GM19025 (cell line): Measurements from ENCODE around the gene LINC00632.

Experiments
- ATAC-seq: cut with Tn5 transposase; IDR thresholded peaks from one replicate; pipeline ENCODE4 v1.9.1; 2021; ENCODE audit warnings: mild to moderate bottlenecking, low read depth, moderate library complexity; ENCODE audit not compliant: unreplicated experiment

Gene LINC00632

DNA sequence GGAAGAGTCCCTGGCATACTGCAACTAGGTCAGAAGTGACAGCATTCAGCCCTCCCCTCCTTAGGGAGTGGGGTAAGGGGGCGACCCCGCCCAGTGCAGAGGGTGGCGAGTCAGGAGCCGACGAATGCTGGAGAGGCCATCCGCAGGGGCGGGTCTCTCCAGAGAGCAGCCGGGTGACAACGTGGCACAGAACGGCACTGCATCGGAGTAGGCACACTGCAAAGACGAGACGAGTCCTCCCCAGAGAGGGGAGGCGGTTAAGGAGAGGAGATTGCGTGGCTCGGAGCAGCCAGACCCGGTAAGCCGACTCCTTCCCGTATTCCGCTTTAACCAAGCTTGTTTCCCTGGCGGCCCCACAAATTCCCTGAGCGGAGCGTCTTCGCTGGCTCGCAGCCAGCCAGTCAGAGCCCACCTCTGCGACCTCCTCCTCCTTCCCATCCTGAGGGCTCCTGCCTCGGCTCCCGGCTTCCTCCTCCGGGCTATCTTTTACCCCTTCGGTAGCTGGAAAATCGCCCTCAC, 54.9 kb downstream of the LINC00632 start:
- ATAC-seq: no peak

DNA sequence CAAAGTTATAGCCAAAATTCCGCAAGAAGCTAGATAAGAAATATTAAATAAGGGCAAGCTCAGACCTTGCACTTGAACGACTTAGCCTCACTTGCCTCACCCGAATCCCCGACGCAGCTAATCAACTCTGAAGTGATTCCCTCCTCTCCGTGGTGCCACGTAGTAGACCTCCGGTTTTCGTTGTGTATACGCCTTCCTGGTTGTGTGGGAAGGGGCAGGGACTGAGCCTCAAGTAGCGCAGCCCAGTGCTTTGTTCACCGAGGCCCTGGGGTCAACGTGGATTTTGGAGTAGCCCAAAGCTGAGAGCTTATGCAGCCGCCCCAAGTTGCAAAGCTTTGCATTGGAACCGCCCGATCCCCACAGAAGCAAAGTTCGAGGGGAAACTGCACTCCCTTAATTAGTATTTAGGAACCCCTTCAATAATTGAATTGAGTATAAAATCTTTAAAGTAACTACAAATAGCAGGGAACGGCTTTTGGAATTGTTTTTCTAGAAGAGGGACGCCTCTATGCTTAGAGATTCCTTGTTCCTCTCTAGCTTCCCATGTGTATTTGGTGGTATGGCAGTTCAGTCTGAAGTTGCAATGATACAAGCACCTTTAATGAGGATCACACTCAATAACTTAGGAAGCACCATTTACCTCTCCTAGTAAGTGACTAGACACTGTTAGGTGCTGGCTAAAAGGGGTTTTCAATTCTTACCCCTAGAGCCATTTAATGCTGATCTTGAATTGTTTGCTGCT, 55.7 kb downstream of the LINC00632 start:
- no peak for ATAC-seq

DNA sequence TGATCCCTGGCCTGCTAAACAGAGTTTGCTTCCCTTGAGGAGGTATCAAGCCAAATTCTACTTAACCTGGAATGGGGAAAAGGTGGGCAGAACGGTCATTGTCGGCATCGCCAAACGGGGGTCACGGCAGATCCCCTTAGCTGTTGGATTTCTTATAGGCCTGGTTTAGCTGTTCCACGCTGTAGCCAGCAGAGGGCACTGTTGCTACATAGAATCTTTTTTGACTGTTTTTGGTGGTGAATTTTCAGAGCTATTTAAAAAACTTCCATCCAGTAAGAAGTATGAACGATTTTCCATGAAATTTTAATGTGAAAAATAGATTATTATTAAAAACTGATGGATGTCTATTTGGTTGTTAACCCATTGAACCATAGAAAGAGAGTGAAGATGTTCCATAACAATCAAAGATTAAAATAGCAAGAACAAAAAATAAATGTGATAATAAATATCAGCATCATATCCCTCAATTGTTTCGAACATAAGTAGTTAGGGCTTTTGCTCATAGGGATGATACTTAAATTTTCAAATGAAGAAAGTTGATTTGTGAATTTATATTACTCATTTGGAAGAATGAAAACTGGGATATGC, 56.6 kb downstream of the LINC00632 start:
- ATAC-seq: no peak

DNA sequence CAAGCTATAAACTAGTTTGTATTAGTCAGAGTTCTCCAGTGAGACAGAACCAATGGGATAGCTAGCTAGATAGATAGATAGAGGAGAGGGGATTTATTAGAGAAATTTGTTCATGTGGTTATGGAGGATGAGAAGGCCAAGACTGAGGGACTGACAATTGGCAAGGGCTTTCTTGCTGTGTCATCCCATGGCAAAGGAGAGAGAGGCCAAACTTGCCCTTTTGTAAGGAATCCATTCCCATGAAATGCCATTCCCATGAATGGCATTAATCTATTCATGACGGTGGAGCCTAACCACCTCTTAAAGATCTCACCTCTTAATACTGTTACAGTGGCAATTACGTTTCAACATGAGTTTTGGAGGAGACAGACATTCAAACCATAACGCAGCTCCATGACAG, 58.1 kb downstream of the LINC00632 start:
- no peak for ATAC-seq

DNA sequence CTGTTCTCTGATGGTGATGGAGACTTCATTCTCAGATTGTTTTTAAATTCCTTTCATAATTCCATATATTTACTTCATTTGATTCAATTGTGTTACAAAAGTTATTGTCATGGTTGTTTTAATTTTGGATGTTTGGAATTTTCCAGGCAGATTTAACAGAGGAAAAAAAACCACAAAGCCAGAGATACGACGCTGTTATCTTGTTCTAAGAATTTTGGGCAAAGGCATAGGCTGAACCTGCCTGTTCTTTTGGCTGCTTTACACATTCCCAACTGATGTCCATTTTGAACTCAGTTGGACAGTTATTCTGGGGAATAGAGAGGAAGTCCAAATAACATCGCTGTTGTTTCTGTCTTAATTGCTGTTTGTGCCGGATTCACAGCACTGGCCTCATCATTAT, 65.7 kb downstream of the LINC00632 start:
- ATAC-seq: no peak

DNA sequence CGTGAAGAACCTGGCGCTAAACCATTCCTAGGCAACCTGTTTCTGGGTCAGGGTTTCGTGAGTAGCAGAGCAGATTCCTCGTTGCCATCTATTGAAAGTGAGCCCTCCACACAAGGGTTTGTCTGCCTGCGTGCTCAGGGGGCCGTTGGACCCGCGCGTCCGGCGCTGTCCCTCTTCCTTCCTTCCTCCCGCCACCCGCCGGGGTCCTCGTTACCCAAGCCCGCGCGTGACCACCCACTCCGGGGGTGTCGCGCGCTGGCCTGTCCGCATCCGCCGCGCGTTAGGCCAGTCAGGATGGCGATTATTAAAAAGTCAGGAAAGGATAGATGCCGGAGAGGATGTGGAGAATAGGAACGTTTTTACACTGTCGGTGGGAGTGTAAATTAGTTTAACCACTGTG, 66.8 kb downstream of the LINC00632 start:
- ATAC-seq: no peak

DNA sequence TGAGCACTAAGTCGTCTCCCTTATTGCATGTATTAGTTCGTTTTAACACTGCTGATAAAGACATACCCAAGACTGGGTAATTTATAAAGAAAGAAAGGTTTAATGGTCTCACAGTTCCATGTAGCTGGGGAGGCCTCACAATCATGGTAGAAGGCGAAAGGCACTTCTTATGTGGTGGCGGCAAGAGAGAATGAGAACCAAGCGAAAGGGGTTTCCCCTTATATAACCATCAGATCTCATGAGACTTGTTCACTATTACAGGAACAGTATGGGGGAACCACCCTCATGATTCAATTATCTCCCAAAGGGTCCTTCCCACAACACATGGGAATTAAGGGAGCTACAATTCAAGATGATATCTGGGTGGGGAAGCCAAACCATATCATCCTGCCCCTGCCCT, 85.1 kb downstream of the LINC00632 start:
- no peak for ATAC-seq

DNA sequence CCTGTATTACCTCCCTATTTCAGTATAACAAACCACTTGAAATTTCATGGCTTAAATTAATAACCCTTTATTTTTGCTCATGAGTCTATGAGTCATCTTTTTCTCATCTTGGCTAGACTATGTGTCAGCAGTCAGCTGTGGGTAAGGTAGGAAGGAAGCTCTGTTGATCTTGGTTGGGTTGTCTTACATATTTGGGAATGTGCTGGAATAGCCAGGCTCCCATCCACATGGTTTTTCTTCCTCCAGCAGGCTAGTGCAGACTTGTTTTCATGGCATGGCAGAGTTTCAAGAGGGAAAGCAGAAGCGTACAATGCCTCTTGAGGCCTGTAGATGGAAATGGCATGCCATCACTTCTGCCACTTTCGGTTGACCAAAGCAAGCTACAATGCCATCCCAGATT, 89.7 kb downstream of the LINC00632 start:
- no peak for ATAC-seq

DNA sequence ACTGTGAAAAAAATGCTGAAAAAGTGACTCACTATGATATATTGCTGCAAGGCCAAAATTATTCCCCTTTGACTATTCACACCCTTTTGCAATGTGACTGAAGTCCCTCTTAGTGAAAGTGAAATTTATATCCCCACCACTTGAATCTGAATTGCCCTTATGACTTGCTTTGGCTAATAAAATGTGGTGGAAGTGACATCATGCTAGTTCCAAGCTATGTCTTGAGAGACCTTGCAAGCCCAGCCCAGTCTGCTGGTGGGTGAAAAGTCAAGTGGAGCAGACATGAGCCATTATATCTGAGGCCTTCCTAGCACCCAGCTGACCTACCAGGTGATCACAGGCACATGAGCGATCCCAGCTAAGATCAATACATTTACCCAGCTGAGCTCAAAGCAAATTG, 94.7 kb downstream of the LINC00632 start:
- no peak for ATAC-seq

DNA sequence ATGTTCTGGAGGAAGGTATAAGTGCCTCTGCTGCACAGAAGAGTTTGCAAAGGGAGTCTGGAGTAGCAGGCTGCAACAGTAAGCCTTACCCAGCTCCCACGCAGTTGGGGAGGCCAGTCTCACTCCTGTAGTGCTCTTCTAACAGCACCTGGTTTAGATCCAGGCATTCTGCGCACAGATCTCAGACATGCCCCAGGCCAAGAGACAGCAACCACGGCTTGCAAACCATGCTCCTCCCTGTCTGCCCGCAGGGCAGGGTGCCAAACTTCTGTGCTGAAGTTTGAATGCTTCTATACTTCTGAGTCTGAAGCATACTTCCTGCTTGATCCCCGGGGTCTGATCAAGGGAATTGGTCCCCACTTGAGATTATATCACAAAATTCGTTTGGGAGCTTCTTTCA, 106.3 kb downstream of the LINC00632 start:
- ATAC-seq: no peak

DNA sequence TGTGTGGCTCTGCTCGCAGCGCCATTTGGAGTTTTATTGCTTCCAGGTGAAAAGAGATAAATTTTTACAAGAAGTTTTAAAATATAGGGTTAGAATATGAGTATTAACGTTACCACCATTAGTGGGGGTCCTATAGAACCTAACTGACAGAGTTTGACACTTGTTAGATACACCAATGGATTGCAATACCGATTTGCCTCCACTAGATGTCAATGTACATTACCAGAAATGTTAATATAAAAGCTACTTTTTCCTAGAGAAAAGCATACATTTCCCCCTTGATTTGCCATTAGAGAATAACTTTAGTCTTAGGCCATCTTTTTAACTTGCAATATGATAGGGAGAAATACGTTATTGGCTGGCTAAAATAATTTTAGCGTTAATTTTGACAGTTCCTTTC, 108.4 kb downstream of the LINC00632 start:
- ATAC-seq: no peak

DNA sequence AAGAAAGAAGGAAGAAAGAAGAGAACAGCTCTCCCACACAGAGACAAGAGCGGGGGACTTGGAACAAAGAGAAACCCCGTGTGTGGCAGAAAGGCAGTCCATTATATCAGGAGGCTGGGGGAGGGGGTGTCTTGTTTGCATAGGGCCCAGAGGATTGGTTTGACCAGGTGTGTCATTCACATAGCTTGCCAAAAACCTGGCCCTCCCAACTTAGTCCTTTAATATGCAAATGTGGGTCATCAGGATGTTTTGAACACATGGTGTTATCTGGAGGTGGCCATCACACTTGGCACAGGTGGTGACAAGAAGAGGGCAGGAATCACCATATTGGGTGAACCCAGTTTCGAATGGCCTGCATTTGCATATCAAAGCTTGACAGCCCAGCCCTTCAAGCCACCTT, 111.7 kb downstream of the LINC00632 start:
- ATAC-seq: no peak

DNA sequence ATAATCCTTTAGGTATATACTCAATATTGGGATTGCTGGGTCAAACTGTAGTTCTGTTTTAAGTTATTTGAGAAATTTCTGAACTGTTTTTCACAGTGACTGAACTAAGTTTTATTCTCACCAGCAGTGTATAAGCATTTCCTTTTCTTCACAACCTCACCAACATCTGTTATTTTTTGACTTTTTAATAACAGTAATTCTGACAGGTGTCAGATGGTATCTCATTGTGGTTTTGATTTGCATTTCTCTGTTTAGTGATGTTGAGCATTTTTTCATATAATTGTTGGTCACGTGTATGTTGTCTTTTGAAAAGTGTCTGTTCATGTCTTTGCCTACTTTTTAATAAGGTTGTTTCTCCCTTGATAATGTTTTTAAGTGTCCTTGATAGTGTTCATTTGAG, 112.6 kb downstream of the LINC00632 start:
- ATAC-seq: no peak

DNA sequence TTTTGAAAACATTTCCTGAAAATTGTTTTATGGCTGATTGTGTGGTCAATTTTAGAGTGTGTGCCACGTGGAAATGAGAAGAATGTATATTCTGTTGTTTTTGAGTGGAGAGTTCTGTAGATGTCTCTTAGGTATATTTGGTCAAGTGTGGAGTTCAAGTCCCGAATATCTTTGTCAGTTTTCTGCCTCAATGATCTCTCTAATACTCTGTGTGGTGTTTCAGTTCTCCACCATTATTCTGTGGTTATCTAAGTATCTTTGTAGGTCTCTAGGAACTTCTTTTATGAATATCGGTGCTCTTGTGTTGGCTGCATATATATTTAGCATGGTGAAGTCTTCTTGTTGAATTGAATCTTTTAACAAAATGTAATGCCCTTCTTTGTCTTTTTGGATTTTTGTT, 113.3 kb downstream of the LINC00632 start:
- ATAC-seq: no peak

DNA sequence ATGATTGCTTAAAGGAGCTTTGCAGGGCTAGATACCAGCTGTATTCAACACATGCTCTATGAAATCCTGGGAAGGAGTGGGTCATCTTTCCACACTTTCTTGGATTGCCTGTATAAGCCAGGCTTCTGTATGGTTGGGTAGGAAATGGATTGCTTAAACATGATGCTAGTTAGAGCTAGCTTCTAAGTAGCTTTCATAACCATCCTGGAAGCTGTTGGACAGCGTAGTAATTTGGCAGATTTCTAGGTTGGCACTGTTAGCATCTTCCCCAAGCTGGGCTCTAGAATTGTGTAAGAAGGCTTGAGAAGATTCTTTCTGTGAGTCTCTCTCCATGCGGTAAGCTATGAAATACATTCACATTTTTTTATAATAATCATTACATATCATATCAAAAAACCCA, 127.3 kb downstream of the LINC00632 start:
- ATAC-seq: no peak
